ENCODE results near the gene BRI3.

DNA sequence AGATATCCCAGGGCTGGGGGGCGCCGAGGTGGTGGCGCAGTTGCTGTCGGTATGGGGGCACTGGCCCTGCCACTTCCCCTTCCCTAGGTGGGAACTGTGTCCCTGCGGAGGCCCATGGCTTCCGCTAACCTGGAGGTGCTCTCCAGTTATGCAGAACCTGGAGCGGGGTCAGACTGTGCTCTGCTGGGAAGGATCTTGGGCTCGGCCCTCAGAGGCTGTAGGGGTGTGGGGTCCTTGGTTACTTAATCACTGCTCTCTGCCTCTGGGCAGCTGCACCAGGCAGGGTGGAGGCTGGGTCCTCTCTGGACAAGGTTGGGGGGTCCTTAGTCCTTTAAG, 2.4 kb downstream of the BRI3 start:
- TF ChIP-seq, protein P1, sequence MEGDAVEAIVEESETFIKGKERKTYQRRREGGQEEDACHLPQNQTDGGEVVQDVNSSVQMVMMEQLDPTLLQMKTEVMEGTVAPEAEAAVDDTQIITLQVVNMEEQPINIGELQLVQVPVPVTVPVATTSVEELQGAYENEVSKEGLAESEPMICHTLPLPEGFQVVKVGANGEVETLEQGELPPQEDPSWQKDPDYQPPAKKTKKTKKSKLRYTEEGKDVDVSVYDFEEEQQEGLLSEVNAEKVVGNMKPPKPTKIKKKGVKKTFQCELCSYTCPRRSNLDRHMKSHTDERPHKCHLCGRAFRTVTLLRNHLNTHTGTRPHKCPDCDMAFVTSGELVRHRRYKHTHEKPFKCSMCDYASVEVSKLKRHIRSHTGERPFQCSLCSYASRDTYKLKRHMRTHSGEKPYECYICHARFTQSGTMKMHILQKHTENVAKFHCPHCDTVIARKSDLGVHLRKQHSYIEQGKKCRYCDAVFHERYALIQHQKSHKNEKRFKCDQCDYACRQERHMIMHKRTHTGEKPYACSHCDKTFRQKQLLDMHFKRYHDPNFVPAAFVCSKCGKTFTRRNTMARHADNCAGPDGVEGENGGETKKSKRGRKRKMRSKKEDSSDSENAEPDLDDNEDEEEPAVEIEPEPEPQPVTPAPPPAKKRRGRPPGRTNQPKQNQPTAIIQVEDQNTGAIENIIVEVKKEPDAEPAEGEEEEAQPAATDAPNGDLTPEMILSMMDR (IDR thresholded peaks at IDR 0.05) = no peak
- TF ChIP-seq POLR2A (IDR thresholded peaks at IDR 0.05) = no peak

Measured in lower leg skin (tissue), 3 donors.